Measurements from ENCODE around the gene CA12. TPM values are rescaled to one million over a fixed set of nuclear protein-coding genes. Genes with fewer than 3 reads are reported as not detected.

The CA12 gene
- total and polyA plus RNA-seq, 2 donors (not counting 1 experiment from before 2014, with no cell fraction given) = not detected

DNA sequence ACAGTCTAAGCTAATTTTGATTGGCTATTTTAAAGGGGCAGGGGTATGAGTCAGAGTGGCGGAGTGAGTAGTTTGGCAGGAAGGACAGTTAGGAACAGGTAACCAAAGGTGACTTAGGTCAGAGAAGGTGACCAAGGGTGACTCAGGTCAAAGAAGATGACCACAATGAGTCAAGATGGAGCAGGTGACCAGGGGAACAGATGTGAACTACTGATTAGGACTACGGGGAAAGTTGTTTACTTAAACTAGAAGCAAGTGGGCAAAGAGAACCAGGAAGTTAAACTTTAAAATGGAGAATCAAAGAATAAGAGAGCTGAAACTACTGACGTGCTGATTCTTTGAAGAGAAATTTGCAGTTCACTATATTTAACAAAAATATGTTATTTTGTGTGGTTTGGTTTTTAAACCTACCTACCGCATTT is 14.1 kb upstream of the CA12 start:
- no peak overlapping the region for H3K9ac ChIP-seq (ENCODE audit: low read length)
- Mint-ChIP-seq H3K27me3 (peaks cover 30% of the 10 kb centered on the region), H3K4me3 (no peak overlapping the region), H3K27ac (no peak overlapping the region), H3K9me3 (ENCODE audit: insufficient read depth) (no peaks in the 10 kb centered on the region), H3K4me1 (no peaks in the 10 kb centered on the region)
- POLR2A ChIA-PET = no interaction called here
- no peaks in the 10 kb centered on the region for H4K20me1 ChIP-seq (ENCODE audit: control insufficient read depth, insufficient read depth, low read length, poor library complexity, severe bottlenecking)
- CTCF ChIA-PET = interaction anchor here (0.9 to 1.2 kb wide), 2 partner anchors 10 to 229 kb away, joined by 3 read pairs; no protein-coding TSS in a partner anchor
- no peaks in the 10 kb centered on the region for H3K36me3 ChIP-seq (replicated peaks in 1 of 2; ENCODE audit: control extremely low read depth in 1 of 2, control insufficient read depth in 1 of 2, extremely low read depth in 1 of 2, insufficient read depth in 2 of 2, low read length in 1 of 2)
- intact Hi-C loops (cut with micrococcal nuclease) = no loop called here
- no peak overlapping the region for H2AFZ ChIP-seq (ENCODE audit: insufficient read depth, low read depth, low read length, poor library complexity, severe bottlenecking)
- no peak overlapping the region for H3K27ac ChIP-seq (ENCODE audit: low read length in 2 of 2)
- DNase-seq (no peak), ATAC-seq (ENCODE audit: low read depth) (no peak)
- no peaks in the 10 kb centered on the region for H3K4me1 ChIP-seq (ENCODE audit: control insufficient read depth in 2 of 2, insufficient read depth in 2 of 2, low read length in 2 of 2)
- TF ChIP-seq CTCF (IDR thresholded peaks at IDR 0.05) (no peak), EZH2 (IDR thresholded peaks at IDR 0.05; ENCODE audit: borderline replicate concordance, insufficient read depth, low read depth, low read length, poor library complexity, severe bottlenecking) (no peak)
- no peak overlapping the region for H3K4me3 ChIP-seq (ENCODE audit: control extremely low read depth in 1 of 5, extremely low read depth in 1 of 5, insufficient read depth in 1 of 5, low read depth in 2 of 5, low read length in 4 of 5)
- WGBS (ENCODE audit: insufficient coverage) = 78% methylated on average over 2 of the region's 4 CpGs
- H3K4me2 ChIP-seq (replicated peaks; ENCODE audit: low read depth, low read length, poor library complexity, severe bottlenecking) = no peak overlapping the region
- H3K79me2 ChIP-seq (ENCODE audit: control insufficient read depth, insufficient read depth, low read length) = no peaks in the 10 kb centered on the region
- H3K9me3 ChIP-seq (ENCODE audit: control extremely low read depth in 1 of 3, control insufficient read depth in 2 of 3, insufficient read depth in 1 of 3, low read length in 2 of 3) = no peaks in the 10 kb centered on the region
- H3K27me3 ChIP-seq (replicated peaks in 1 of 4; ENCODE audit: control extremely low read depth in 1 of 4, control insufficient read depth in 3 of 4, insufficient read depth in 4 of 4, low read length in 3 of 4) = peaks cover 0 to 6% (median 1%) of the 10 kb centered on the region in 4 experiments

GRCh38 chr15:63392361-63393009 is 10.8 kb upstream of the CA12 start:
- ChIA-PET POLR2A (no interaction called here), CTCF (no interaction called here)
- no peak overlapping the region for H3K4me3 ChIP-seq (ENCODE audit: control extremely low read depth in 1 of 5, extremely low read depth in 1 of 5, insufficient read depth in 1 of 5, low read depth in 2 of 5, low read length in 4 of 5)
- H3K27me3 ChIP-seq (replicated peaks in 1 of 4; ENCODE audit: control extremely low read depth in 1 of 4, control insufficient read depth in 3 of 4, insufficient read depth in 4 of 4, low read length in 3 of 4) = peaks cover 0 to 9% (median 3%) of the 10 kb centered on the region in 4 experiments
- no peak overlapping the region for H3K4me2 ChIP-seq (replicated peaks; ENCODE audit: low read depth, low read length, poor library complexity, severe bottlenecking)
- no peaks in the 10 kb centered on the region for H4K20me1 ChIP-seq (ENCODE audit: control insufficient read depth, insufficient read depth, low read length, poor library complexity, severe bottlenecking)
- Mint-ChIP-seq H3K9me3 (ENCODE audit: insufficient read depth) (no peaks in the 10 kb centered on the region), H3K27me3 (peaks cover 41% of the 10 kb centered on the region), H3K4me3 (no peak overlapping the region), H3K27ac (no peak overlapping the region), H3K4me1 (no peaks in the 10 kb centered on the region)
- H3K4me1 ChIP-seq (ENCODE audit: control insufficient read depth in 2 of 2, insufficient read depth in 2 of 2, low read length in 2 of 2) = no peaks in the 10 kb centered on the region
- 8% methylated on average over 6 of the region's 7 CpGs for WGBS (ENCODE audit: insufficient coverage)
- H3K36me3 ChIP-seq (replicated peaks in 1 of 2; ENCODE audit: control extremely low read depth in 1 of 2, control insufficient read depth in 1 of 2, extremely low read depth in 1 of 2, insufficient read depth in 2 of 2, low read length in 1 of 2) = no peaks in the 10 kb centered on the region
- H3K79me2 ChIP-seq (ENCODE audit: control insufficient read depth, insufficient read depth, low read length) = no peaks in the 10 kb centered on the region
- no peak overlapping the region for H3K9ac ChIP-seq (ENCODE audit: low read length)
- ATAC-seq (ENCODE audit: low read depth) (no peak), DNase-seq (no peak)
- intact Hi-C loops (cut with micrococcal nuclease) = no loop called here
- peak overlapping the region; percentile 28 for H2AFZ ChIP-seq (ENCODE audit: insufficient read depth, low read depth, low read length, poor library complexity, severe bottlenecking)
- TF ChIP-seq CTCF (IDR thresholded peaks at IDR 0.05) (no peak), EZH2 (IDR thresholded peaks at IDR 0.05; ENCODE audit: borderline replicate concordance, insufficient read depth, low read depth, low read length, poor library complexity, severe bottlenecking) (no peak)
- H3K27ac ChIP-seq (ENCODE audit: low read length in 2 of 2) = no peak overlapping the region
- H3K9me3 ChIP-seq (ENCODE audit: control extremely low read depth in 1 of 3, control insufficient read depth in 2 of 3, insufficient read depth in 1 of 3, low read length in 2 of 3) = no peaks in the 10 kb centered on the region
